ENCODE data around the gene RIBC2.
"Not testable (repeated sequence)": the region's sequence is repeated elsewhere in the genome, so short reads cannot be mapped to it uniquely, and the experiment has no call there.

Gene RIBC2

GRCh38 chr22:45425101-45425500, 11.6 kb downstream of the RIBC2 start:
- no peak for DNase-seq

- no peak for DNase-seq
Measured at GRCh38 chr22:45425531-45426265, 12.2 kb downstream of the RIBC2 start.

GRCh38 chr22:45426387-45426786, 12.9 kb downstream of the RIBC2 start:
- DNase-seq: no peak

- no peak for DNase-seq
Measured at GRCh38 chr22:45427114-45427513, 13.6 kb downstream of the RIBC2 start.

GRCh38 chr22:45428391-45429385, 15.2 kb downstream of the RIBC2 start:
- DNase-seq: no peak

- no peak for DNase-seq
Measured at GRCh38 chr22:45429424-45429823, 15.9 kb downstream of the RIBC2 start.

- no peak for DNase-seq
Measured at GRCh38 chr22:45429981-45430775, 16.7 kb downstream of the RIBC2 start.

- DNase-seq: no peak
Measured at GRCh38 chr22:45430871-45431270, 17.4 kb downstream of the RIBC2 start.

GRCh38 chr22:45434981-45435380, 21.5 kb downstream of the RIBC2 start:
- no peak for DNase-seq

- DNase-seq: peak; percentile 82
Measured at GRCh38 chr22:45435544-45436139, 22.1 kb downstream of the RIBC2 start.

- not testable (repeated sequence) for DNase-seq
Measured at GRCh38 chr22:45436871-45437517, 23.5 kb downstream of the RIBC2 start.

GRCh38 chr22:45438336-45438735, 24.8 kb downstream of the RIBC2 start:
- DNase-seq: no peak

- not testable (repeated sequence) for DNase-seq
Measured at GRCh38 chr22:45440688-45441087, 27.2 kb downstream of the RIBC2 start.

GRCh38 chr22:45441138-45441537, 27.6 kb downstream of the RIBC2 start:
- peak; percentile 10 for DNase-seq

GRCh38 chr22:45442116-45442515, 28.6 kb downstream of the RIBC2 start:
- no peak for DNase-seq

GRCh38 chr22:45444168-45444567, 30.7 kb downstream of the RIBC2 start:
- DNase-seq: no peak

- DNase-seq: no peak
Measured at GRCh38 chr22:45445031-45445710, 31.7 kb downstream of the RIBC2 start.

- no peak for DNase-seq
Measured at GRCh38 chr22:45446216-45446615, 32.7 kb downstream of the RIBC2 start.

GRCh38 chr22:45447596-45447995, 34.1 kb downstream of the RIBC2 start:
- DNase-seq: not testable (repeated sequence)

- DNase-seq: no peak
Measured at GRCh38 chr22:45448431-45448830, 34.9 kb downstream of the RIBC2 start.

- DNase-seq: not testable (repeated sequence)
Measured at GRCh38 chr22:45449442-45449841, 35.9 kb downstream of the RIBC2 start.
